A673 (cell line): ENCODE data around the gene GDA. TPM values are rescaled to one million over a fixed set of nuclear protein-coding genes. Genes with fewer than 3 reads are reported as not detected.

ENCODE experiments used
- Bru-seq: library from RNA; stranded (reverse); fragments of 400-500 nt; gene quantifications from one replicate; lab custom pipeline; 2021; lab: Mats Ljungman, UMichigan
- BruChase-seq, 2 experiments: library from RNA; stranded (reverse); fragments of 400-500 nt; gene quantifications; one replicate each; lab custom pipeline; 2021; lab: Mats Ljungman, UMichigan
- BruUV-seq: library from RNA; stranded (reverse); fragments of 400-500 nt; replicated peaks from 2 replicates; lab custom pipeline; 2021; lab: Mats Ljungman, UMichigan
- CTCF ChIA-PET: fragments of 300-600 bp; sonication (Branson Sonifier 250); formaldehyde crosslinking; loops from one replicate; lab custom pipeline; 2022; ENCODE audit warnings: antibody characterized with exemption; lab: Charles Lee
- POLR2A ChIA-PET: fragments of 300-600 bp; sonication (Branson Sonifier 250); formaldehyde crosslinking; loops from one replicate; lab custom pipeline; 2022; ENCODE audit warnings: antibody characterized with exemption; ENCODE audit not compliant: low non-redundant PET; lab: Charles Lee
- DNase-seq: peaks from one replicate; pipeline ENCODE4 v3.0.0-alpha.2; 2015; ENCODE audit warnings: low spot score
- H3K27ac ChIP-seq: fragments of 200-600 bp; sonication (generic); 2 replicates; pipeline ENCODE4 v1.5.1; 2016; ENCODE audit warnings: mixed run types, low read depth, mild to moderate bottlenecking, mixed read lengths, antibody characterized with exemption, low read length; ENCODE audit not compliant: poor library complexity, severe bottlenecking
- H3K27me3 ChIP-seq: fragments of 200-600 bp; sonication (generic); replicated peaks from 2 replicates; pipeline ENCODE4 v1.6.1; 2017; ENCODE audit warnings: mixed run types, low read depth, mild to moderate bottlenecking, mixed read lengths, antibody characterized with exemption, low read length; ENCODE audit not compliant: insufficient read depth, poor library complexity
- H3K36me3 ChIP-seq: fragments of 200-600 bp; sonication (generic); 2 replicates; pipeline ENCODE4 v1.6.1; 2016; ENCODE audit warnings: mixed run types, mild to moderate bottlenecking, mixed read lengths, antibody characterized with exemption, low read length; ENCODE audit not compliant: insufficient read depth, poor library complexity, severe bottlenecking
- H3K4me1 ChIP-seq: fragments of 200-600 bp; sonication (generic); 2 replicates; pipeline ENCODE4 v1.6.1; 2017; ENCODE audit warnings: mixed run types, mild to moderate bottlenecking, mixed read lengths, antibody characterized with exemption, low read length; ENCODE audit not compliant: insufficient read depth, poor library complexity, severe bottlenecking
- H3K4me3 ChIP-seq: fragments of 200-600 bp; sonication (generic); 2 replicates; pipeline ENCODE4 v1.5.1; 2016; ENCODE audit warnings: low read depth, mixed run types, mild to moderate bottlenecking, mixed read lengths, low read length; ENCODE audit not compliant: poor library complexity, severe bottlenecking
- H3K9me3 ChIP-seq: fragments of 200-600 bp; sonication (generic); 2 replicates; pipeline ENCODE4 v1.6.1; 2016; ENCODE audit warnings: mixed run types, low read depth, mild to moderate bottlenecking, mixed read lengths, antibody characterized with exemption, low read length; ENCODE audit not compliant: poor library complexity, severe bottlenecking
- CTCF ChIP-seq: fragments of 300-800, 200-600 bp; sonication (generic); conservative IDR thresholded peaks from 2 replicates; pipeline ENCODE4 v1.5.1; 2017; ENCODE audit warnings: low read depth, mild to moderate bottlenecking, antibody characterized with exemption, low read length, moderate library complexity, mixed read lengths
- EZH2 ChIP-seq: fragments of 200-600 bp; sonication (generic); IDR thresholded peaks from 2 replicates; pipeline ENCODE4 v1.6.1; 2017; ENCODE audit warnings: borderline replicate concordance, low read depth, mild to moderate bottlenecking, mixed read lengths, antibody characterized with exemption, low read length; ENCODE audit not compliant: poor library complexity, severe bottlenecking
- intact Hi-C: fragments of 100-400 bp; cut with micrococcal nuclease; formaldehyde crosslinking; loops from one replicate; pipeline ENCODE4 v1.10.0; 2022; ENCODE audit not compliant: unreplicated experiment
- long read RNA-seq: library from polyadenylated mRNA; stranded (forward); transcript quantifications from one replicate; pipeline ENCODE4 v2.0.0, GENCODE V29; 2022
- total RNA-seq: library from RNA; stranded (reverse); gene quantifications from 2 replicates; pipeline ENCODE4 v1.2.3, GENCODE V29; 2021

The GDA gene
- total RNA-seq: not detected in 2 replicates
- Bru-seq, nascent RNA: percentile 5 among the genes with signal in this experiment
- percentile 2 among the genes with signal in this experiment for BruChase-seq, experiment 1, labeled RNA remaining after a 2-hour chase
- percentile 10 among the genes with signal in this experiment for BruChase-seq, experiment 2, labeled RNA remaining after a 6-hour chase
- long read RNA-seq: 0 reads

- H3K4me3 ChIP-seq: no peak within 1 kb of the TSS
- ChIA-PET CTCF (no interaction called here), POLR2A (no interaction called here)
Measured at GRCh38 chr9:72149231-72149975, at the start of gene GDA. TSS of gene GDA (plus strand) at chr9:72149440. CDS start at chr9:72149560, 120 bp downstream.

GRCh38 chr9:72102520-72102919 is 46.7 kb upstream of the GDA start:
- intact Hi-C loops: no loop called here
- TF ChIP-seq CTCF (no peak), EZH2 (no peak)
- POLR2A ChIA-PET: interaction anchor here (0.6 kb wide), 1 partner anchor 151 kb away, joined by 4 read pairs; no protein-coding TSS in a partner anchor
- BruUV-seq: no TSS peak
- H3K4me1 ChIP-seq: no peaks in the 10 kb centered on the region
- no peak overlapping the region for H3K27ac ChIP-seq
- CTCF ChIA-PET: no interaction called here
- no peaks in the 10 kb centered on the region for H3K27me3 ChIP-seq
- no peaks in the 10 kb centered on the region for H3K9me3 ChIP-seq
- H3K4me3 ChIP-seq: no peak overlapping the region
- no peak for DNase-seq
- no peaks in the 10 kb centered on the region for H3K36me3 ChIP-seq

More at GRCh38 chr9:72149231-72149975, at the start of gene GDA:
- Histone ChIP-seq H3K36me3 (no peaks in the 10 kb centered on the region), H3K27me3 (peaks cover 38% of the 10 kb centered on the region), H3K4me1 (no peaks in the 10 kb centered on the region), H3K27ac (no peak within 1 kb of the TSS), H3K9me3 (no peaks in the 10 kb centered on the region)
- BruUV-seq: no TSS peak
- TF ChIP-seq CTCF: no peak
- peak; percentile 92 for TF ChIP-seq EZH2
- DNase-seq: no peak
- intact Hi-C loops: no loop called here

- no peaks in the 10 kb centered on the region for H3K4me1 ChIP-seq
- no peak for TF ChIP-seq EZH2
- TF ChIP-seq CTCF: no peak
- ChIA-PET POLR2A (no interaction called here), CTCF (no interaction called here)
- no peak overlapping the region for H3K27ac ChIP-seq
- DNase-seq: no peak
- BruUV-seq: no TSS peak
- no peaks in the 10 kb centered on the region for H3K9me3 ChIP-seq
- no peak overlapping the region for H3K4me3 ChIP-seq
- intact Hi-C loops: no loop called here
- H3K36me3 ChIP-seq: no peaks in the 10 kb centered on the region
- no peaks in the 10 kb centered on the region for H3K27me3 ChIP-seq
Measured at GRCh38 chr9:72113056-72113455, 36.2 kb upstream of the GDA start.
